Subcutaneous adipose tissue (tissue), 4 donors: ENCODE results near the gene FGFBP2. TPM values are rescaled to one million over a fixed set of nuclear protein-coding genes. Genes with fewer than 3 reads are reported as not detected.

Experiments used
- total RNA-seq, 4 donors: library from RNA; depleted of rRNA; stranded (reverse); fragments of >200 nt; gene quantifications; one replicate each; pipeline ENCODE4 v1.1.0, GENCODE V29; 2016
- TF ChIP-seq, protein P1 (sequence below): fragments of 450-650 bp; IDR thresholded peaks from one replicate; pipeline ENCODE4 v1.5.1; 2016; ENCODE audit warnings: low read depth, mild to moderate bottlenecking, control low read depth, antibody characterized with exemption, moderate library complexity

Gene FGFBP2
- total RNA-seq, 4 donors from 2014 or later: 23.8 to 148 (median 72.5) TPM

DNA sequence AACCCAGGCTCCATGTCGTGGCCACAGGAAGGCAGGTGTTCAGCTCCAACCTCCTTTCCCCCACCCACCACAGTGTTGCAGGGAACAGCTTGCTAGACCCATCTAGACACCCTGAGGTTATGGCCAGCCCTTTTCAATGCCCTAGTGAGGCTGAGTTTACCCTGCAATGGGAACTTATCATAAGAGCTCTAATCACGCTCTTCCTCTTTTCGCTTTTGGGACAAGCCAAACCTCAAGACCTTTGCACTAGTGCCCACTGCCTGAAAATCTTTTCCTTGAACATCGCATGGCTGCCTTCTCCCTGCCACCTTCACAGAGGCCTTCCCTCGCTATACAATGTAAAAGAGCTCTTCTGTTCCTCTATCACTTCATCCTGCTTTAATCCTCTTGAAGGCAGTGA lies 2.4 kb upstream of the FGFBP2 start:
- TF ChIP-seq, protein P1, sequence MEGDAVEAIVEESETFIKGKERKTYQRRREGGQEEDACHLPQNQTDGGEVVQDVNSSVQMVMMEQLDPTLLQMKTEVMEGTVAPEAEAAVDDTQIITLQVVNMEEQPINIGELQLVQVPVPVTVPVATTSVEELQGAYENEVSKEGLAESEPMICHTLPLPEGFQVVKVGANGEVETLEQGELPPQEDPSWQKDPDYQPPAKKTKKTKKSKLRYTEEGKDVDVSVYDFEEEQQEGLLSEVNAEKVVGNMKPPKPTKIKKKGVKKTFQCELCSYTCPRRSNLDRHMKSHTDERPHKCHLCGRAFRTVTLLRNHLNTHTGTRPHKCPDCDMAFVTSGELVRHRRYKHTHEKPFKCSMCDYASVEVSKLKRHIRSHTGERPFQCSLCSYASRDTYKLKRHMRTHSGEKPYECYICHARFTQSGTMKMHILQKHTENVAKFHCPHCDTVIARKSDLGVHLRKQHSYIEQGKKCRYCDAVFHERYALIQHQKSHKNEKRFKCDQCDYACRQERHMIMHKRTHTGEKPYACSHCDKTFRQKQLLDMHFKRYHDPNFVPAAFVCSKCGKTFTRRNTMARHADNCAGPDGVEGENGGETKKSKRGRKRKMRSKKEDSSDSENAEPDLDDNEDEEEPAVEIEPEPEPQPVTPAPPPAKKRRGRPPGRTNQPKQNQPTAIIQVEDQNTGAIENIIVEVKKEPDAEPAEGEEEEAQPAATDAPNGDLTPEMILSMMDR: no peak

DNA sequence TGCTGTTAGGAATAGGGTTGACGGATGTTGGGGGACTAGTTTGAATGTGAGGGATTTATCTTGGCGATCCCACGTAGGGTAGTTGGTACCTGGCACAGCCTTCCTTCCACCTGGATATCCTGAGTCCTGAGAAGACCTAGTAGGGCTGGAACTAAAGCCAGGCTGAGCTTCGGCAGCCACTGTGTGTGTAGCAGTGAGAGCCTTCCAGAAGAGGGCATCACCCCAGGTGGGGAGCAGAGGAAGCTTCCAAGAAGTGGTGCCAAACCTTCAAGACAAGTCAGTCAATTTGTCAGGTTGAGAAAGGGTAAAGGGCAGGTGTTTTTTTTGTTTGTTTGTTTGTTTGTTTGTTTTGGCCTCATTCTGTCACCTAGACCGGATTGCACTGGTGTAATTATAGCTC lies 1.2 kb upstream of the FGFBP2 start:
- TF ChIP-seq, protein P1: no peak

GRCh38 chr4:15963576-15963975 lies 601 bp upstream of the FGFBP2 start:
- TF ChIP-seq, protein P1: no peak

GRCh38 chr4:15961781-15962510 lies 1.0 kb downstream of the FGFBP2 start:
- TF ChIP-seq, protein P1: no peak

DNA sequence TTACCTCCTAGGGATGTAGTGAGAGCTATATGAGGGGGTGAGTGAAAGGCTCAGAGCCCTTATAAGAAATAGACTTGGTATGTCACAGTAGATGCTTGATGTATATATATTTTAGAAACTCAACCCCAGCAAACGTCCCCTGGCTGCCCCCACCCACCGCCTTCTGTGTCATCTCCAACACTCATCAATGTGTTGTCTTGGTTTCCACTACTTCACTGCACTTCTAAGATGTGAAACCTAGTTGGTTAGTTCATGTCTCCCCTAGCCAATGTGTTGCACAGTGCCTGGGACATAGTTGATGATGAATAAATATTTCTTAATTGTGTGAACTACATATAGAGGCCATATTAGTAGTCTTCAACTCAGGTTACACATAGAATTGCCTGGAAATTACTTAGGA lies 4.4 kb downstream of the FGFBP2 start:
- TF ChIP-seq, protein P1: no peak

DNA sequence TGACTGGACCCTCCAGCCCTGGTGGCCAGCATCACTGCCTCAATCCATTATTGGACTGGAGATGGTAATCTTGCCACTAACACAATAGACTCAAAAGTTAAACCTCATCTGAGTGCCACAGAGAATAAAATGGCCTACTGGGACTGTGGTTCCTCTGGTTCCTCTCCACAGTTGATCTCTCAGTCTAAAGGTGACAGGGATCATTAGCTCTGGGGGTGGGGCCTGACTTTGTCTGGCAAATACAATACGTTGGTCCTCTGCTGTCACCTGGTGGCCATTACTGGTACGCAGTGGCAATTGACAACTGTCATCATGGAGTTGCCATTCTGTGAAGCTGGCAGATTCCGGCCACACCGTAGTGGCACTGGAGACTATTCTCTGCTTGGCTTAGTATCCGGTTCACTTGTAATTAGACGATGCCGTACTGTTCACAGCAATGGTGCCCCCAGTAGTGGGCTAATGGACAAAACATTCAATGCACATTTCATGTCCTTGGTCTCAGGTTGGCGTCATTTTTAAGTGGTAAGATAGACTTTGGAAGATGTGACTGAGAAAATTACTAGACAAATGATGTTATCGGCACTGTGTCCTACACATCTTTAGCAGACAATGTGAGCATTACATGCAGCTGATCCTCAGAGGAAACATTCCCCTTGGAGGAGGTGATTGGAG lies 6.7 kb downstream of the FGFBP2 start:
- TF ChIP-seq, protein P1: no peak

DNA sequence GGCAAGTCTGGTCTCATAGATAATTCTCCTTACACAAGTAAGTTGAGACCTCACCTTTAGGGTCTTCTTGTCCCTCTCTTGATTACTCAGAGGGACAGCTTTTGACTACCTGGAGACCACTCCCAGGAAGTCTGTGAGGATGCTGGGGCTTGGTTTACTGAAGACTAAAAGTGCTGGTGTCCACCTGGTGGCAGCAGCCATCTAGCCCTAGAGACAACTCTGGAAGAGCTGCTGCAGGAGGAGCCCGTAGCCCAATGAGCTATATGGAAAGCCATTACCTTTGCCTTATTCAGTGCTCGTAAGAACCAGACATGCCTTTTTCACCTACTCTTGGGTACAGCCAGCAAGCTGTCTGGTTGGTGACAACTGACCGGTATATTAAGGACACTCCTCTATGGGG lies 7.3 kb downstream of the FGFBP2 start:
- TF ChIP-seq, protein P1: no peak
